HPDE6-E6E7 (cell line): Measurements from ENCODE around the gene NOTUM.

ENCODE experiments used
- DNase-seq: peaks from one replicate; pipeline ENCODE4 v3.0.0; 2011; ENCODE audit warnings: missing footprints; ENCODE audit errors: extremely low spot score

NOTUM gene

DNA sequence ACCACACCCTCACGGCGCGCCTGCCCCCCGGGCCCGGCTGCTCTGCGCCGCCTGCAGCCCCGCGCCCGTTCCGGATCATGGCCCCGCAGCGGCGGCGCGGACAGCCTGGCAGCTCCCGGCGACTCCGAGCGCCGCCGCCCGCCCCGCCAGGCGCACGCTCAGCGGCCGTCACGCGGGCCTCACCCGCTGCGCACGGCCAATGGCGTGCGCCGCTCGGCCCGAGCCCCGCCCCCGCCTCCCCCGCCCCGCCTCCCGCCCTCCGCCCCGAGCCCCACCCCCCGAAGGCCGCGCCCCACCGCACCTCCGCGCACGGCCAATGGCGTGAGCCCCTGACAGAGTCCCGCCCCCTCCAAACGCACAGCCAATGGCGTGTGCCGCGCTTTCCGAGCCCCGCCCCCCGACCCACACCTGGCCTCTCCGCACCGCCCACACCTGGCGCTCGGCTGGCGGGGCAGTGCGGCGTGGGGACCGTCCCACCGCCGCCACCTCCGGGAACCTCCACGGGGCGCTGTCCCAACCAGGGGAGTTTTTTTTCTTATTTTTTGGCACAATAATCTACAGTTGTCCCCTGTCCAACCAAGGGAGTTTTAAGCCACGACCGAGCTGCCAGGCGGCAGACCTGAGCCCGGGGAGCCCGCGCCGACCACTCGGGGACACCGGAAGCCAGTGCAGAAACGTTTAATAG, 49.6 kb downstream of the NOTUM start, which contains the start of gene PCYT2:
PCYT2 (minus strand) TSS at position 123 of the 685 bp plus-strand sequence; CDS start at position 79, 44 bp downstream.
- peak; percentile 92 for DNase-seq

GRCh38 chr17:81910840-81911276, 50.1 kb downstream of the NOTUM start:
- no peak for DNase-seq

- DNase-seq, result no peak
These were observed 50.8 kb downstream of the NOTUM start for GRCh38 chr17:81909966-81910839.

- no peak for DNase-seq
These were observed 51.8 kb downstream of the NOTUM start for GRCh38 chr17:81909231-81909630.

GRCh38 chr17:81908793-81909192, 52.2 kb downstream of the NOTUM start:
- no peak for DNase-seq

- no peak for DNase-seq
These were observed 53.5 kb downstream of the NOTUM start for GRCh38 chr17:81907219-81908145.

GRCh38 chr17:81906476-81907218, 54.3 kb downstream of the NOTUM start:
- DNase-seq, result no peak

DNA sequence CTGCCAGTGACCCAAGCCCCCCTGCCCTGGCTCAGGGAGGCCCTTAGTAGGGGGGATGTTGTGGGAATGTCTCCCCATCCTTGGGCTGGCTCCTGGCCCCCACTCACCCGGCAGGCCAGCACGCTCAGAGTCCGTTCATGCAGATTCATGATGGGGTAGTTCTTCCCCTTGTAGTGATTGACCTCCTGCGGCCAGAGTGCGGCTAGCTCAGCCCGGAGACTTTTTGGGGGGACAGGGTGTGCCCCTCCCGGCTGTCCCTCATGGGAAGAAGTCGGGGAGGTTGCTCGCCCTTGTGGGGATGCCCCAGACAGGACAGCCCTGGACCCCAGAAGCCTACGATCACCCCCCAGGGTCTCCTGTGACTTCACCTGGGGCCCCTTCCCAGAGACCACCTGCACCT, 55.0 kb downstream of the NOTUM start:
- no peak for DNase-seq

DNA sequence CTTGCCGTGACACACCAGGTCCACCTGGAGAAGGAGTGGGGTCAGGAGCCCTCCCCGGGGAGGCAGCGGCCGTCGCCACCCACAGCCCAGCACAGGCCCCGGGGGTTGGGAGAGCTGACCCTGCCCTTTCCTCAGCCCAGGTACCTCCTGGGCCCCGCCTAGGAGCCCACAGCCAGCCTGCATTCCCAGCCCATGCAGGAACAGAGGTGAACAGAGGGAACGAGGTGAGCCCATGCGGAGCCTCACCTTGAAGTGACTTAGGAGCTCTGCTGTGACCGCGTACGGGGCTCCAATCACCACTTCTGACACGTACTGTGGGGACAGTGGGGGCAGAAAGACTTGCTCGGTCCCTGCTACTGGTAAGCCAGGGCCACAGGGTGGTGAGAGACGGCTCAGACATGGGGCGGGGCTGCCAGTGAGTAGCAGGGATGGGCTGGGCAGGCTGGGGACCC, 55.5 kb downstream of the NOTUM start:
- DNase-seq, result no peak

DNA sequence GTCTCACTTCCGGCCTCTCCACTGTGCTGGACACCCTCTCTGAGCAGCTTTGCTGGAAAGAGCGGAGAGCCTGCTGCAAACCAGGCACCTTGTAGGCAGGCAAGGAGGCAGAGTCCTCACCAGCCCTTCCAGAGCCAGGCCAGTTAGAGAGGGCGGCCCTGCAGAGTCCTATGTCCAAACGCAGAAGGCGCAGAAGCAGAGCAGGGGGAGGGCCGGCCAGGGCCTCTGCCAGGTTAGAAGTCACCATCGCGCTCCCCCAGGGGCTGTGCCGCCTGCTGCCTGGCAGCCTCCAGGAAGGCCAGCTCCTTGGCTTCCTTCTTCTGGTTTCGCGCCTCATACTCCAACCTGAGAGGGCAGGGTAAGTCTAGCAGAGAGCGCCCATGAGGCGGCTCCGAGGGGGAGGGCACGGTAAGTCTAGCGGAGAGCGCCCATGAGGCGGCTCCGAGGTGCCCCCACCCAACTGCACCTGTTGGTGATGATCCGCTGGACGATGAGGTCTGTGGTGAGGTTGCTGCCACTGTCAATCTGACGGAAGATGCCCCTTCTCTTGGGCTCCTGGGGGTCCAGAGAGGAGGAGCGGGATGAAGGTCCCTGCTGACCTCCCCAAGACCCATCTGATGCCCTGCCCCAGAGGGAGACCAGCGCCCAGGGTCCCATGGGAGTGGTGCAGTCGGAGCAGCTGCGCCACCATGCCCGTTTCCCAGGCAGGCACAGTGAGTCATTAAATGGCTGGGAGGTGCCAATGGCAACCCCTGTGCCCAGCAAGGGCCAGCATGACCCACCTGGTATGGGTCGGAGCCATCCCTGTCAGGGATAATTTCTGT, 56.2 kb downstream of the NOTUM start:
- DNase-seq, result no peak

- DNase-seq, result no peak
These were observed 56.9 kb downstream of the NOTUM start for GRCh38 chr17:81903896-81904599.

DNA sequence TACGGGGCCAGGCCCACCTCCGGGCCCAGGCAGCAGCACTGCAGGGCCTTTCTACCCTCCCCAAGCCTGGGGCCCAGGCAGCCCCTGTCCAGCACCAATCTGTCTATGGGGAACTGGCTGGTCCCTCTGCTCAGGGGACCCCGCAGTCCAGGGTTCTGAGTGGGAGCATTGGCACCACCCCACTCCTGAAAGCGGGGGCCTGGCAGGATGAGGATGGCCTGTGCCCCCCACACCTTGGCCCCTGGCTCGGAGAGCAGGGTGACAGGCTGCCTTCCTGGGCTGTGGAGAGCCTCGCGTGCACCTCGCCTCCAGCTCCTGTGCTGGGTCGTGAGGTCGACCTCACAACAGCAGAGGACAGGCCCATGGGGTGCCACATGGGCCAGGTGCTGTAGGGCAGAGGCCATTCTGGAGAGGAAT, 57.6 kb downstream of the NOTUM start:
- no peak for DNase-seq

GRCh38 chr17:81902653-81903414, 58.2 kb downstream of the NOTUM start:
- DNase-seq, result no peak
